Thyroid gland (tissue), 4 donors: ENCODE results near the gene SEMA5A. TPM values are rescaled to one million over a fixed set of nuclear protein-coding genes. Genes with fewer than 3 reads are reported as not detected.

Experiments
- DNase-seq, 2 donors: peaks; one replicate each; pipeline ENCODE4 v3.0.0-alpha.2; 2019
- H3K27ac ChIP-seq, 3 donors: fragments of 200-600 bp; sonication (generic); 1 replicate in 2 of 3; 2 replicates in 1 of 3; pipeline ENCODE4 v1.5.1; 2016 to 2019; ENCODE audit warnings: mild to moderate bottlenecking in 1 of 3, moderate library complexity in 1 of 3
- H3K27me3 ChIP-seq: fragments of 200-600 bp; sonication (generic); one replicate; pipeline ENCODE4 v1.5.1; 2019
- H3K36me3 ChIP-seq, 2 donors: fragments of 200-600 bp; sonication (generic); one replicate each; pipeline ENCODE4 v1.5.1; 2016 to 2019
- H3K4me1 ChIP-seq, 2 donors: fragments of 200-600 bp; sonication (generic); one replicate each; pipeline ENCODE4 v1.5.1; 2017 to 2019
- H3K4me3 ChIP-seq, 3 donors: fragments of 200-600 bp; sonication (generic); replicated peaks in 1 of 3; 1 replicate in 2 of 3; 2 replicates in 1 of 3; pipeline ENCODE4 v1.5.1; 2016; ENCODE audit warnings: mild to moderate bottlenecking in 1 of 3
- H3K9me3 ChIP-seq: fragments of 200-600 bp; sonication (generic); one replicate; pipeline ENCODE4 v1.5.1; 2017
- CTCF ChIP-seq, 6 experiments: fragments of 200-600 bp in 3 of 6; fragments of 450-650 bp in 3 of 6; sonication (generic) in 3 of 6; IDR thresholded peaks; one replicate each; pipeline ENCODE4 v1.5.1; 2016 to 2019; ENCODE audit warnings: antibody characterized with exemption in 6 of 6, mild to moderate bottlenecking in 2 of 6, inconsistent platforms in 1 of 6, moderate library complexity in 1 of 6
- POLR2A ChIP-seq, 2 donors: fragments of 450-650 bp; IDR thresholded peaks; one replicate each; pipeline ENCODE4 v1.6.1; 2017; ENCODE audit warnings: antibody characterized with exemption in 2 of 2, mild to moderate bottlenecking in 2 of 2, moderate library complexity in 1 of 2
- WGBS, 2 donors: methylation state at CpG; one replicate each; pipeline ENCODE4 v1.1.5; 2017; 5-methylcytosine and 5-hydroxymethylcytosine counted together
- intact Hi-C: fragments of 100-400 bp; cut with DNase I; formaldehyde crosslinking; loops from one replicate; pipeline ENCODE4 v1.15.1; 2023
- total RNA-seq, 4 donors: library from RNA; depleted of rRNA; stranded (reverse); fragments of >200 nt; gene quantifications; one replicate each; pipeline ENCODE4 v1.2.3, GENCODE V29; 2016

Gene SEMA5A
- total RNA-seq, 4 donors from 2014 or later = 1.8 to 8.4 (median 3.8) TPM

GRCh38 chr5:9500625-9501024 is 45.2 kb downstream of the SEMA5A start:
- no peak for DNase-seq
- Histone ChIP-seq H3K9me3 (no peaks in the 10 kb centered on the region), H3K36me3 (no peaks in the 10 kb centered on the region), H3K27ac (no peak overlapping the region), H3K4me1 (no peaks in the 10 kb centered on the region), H3K27me3 (no peaks in the 10 kb centered on the region), H3K4me3 (no peak overlapping the region)
- intact Hi-C loops = no loop called here
- WGBS, 2 donors = 84 to 87% methylated on average over 2 of the region's 2 CpGs
- TF ChIP-seq CTCF (IDR thresholded peaks at IDR 0.05) = no peak
- TF ChIP-seq POLR2A (IDR thresholded peaks at IDR 0.05) = no peak

GRCh38 chr5:9500193-9500592 is 45.7 kb downstream of the SEMA5A start:
- WGBS, 2 donors = 82 to 89% methylated on average over 4 of the region's 4 CpGs
- Histone ChIP-seq H3K9me3 (no peaks in the 10 kb centered on the region), H3K4me3 (no peak overlapping the region), H3K36me3 (no peaks in the 10 kb centered on the region), H3K4me1 (no peaks in the 10 kb centered on the region), H3K27me3 (no peaks in the 10 kb centered on the region), H3K27ac (no peak overlapping the region)
- intact Hi-C loops = no loop called here
- DNase-seq = no peak
- TF ChIP-seq POLR2A (IDR thresholded peaks at IDR 0.05) (no peak), CTCF (IDR thresholded peaks at IDR 0.05) (no peak)

- no peaks in the 10 kb centered on the region for H3K9me3 ChIP-seq
- H3K4me3 ChIP-seq = no peak overlapping the region
- no peak overlapping the region for H3K27ac ChIP-seq
- H3K4me1 ChIP-seq = no peaks in the 10 kb centered on the region
- 98 to 100% methylated on average over 1 of the region's 1 CpG for WGBS, 2 donors
- H3K36me3 ChIP-seq = no peaks in the 10 kb centered on the region
- no peaks in the 10 kb centered on the region for H3K27me3 ChIP-seq
- intact Hi-C loops = no loop called here
- TF ChIP-seq POLR2A (IDR thresholded peaks at IDR 0.05) (no peak), CTCF (IDR thresholded peaks at IDR 0.05) (no peak)
- DNase-seq = no peak
Measured at GRCh38 chr5:9499498-9499876, 46.4 kb downstream of the SEMA5A start.

GRCh38 chr5:9498541-9499497 is 47.1 kb downstream of the SEMA5A start:
- intact Hi-C loops = no loop called here
- no peak for DNase-seq
- H3K27ac ChIP-seq = no peak overlapping the region
- H3K4me3 ChIP-seq = no peak overlapping the region
- H3K36me3 ChIP-seq = no peaks in the 10 kb centered on the region
- H3K9me3 ChIP-seq = no peaks in the 10 kb centered on the region
- 89 to 91% methylated on average over 14 of the region's 14 CpGs for WGBS, 2 donors
- H3K4me1 ChIP-seq = no peaks in the 10 kb centered on the region
- TF ChIP-seq CTCF (IDR thresholded peaks at IDR 0.05) = no peak
- TF ChIP-seq POLR2A (IDR thresholded peaks at IDR 0.05) = no peak
- no peaks in the 10 kb centered on the region for H3K27me3 ChIP-seq

GRCh38 chr5:9497347-9497746 is 48.5 kb downstream of the SEMA5A start:
- no peak for DNase-seq
- 85 to 87% methylated on average over 8 of the region's 8 CpGs for WGBS, 2 donors
- Histone ChIP-seq H3K9me3 (no peaks in the 10 kb centered on the region), H3K27me3 (no peaks in the 10 kb centered on the region), H3K36me3 (no peaks in the 10 kb centered on the region), H3K4me3 (no peak overlapping the region), H3K27ac (no peak overlapping the region), H3K4me1 (no peaks in the 10 kb centered on the region)
- no peak for TF ChIP-seq CTCF (IDR thresholded peaks at IDR 0.05)
- no peak for TF ChIP-seq POLR2A (IDR thresholded peaks at IDR 0.05)
- intact Hi-C loops = no loop called here
